Nephron (organoid): Measurements from ENCODE around the gene USP6NL.

Source experiments
- H3K27ac Mint-ChIP-seq, 3 experiments: 2 replicates each; pipeline ENCODE4 v1.8.0; 2020; ENCODE audit warnings: mixed read lengths in 3 of 3, mild to moderate bottlenecking in 2 of 3, moderate library complexity in 1 of 3
- H3K27me3 Mint-ChIP-seq: 2 replicates; pipeline ENCODE4 v1.8.0; 2021; ENCODE audit warnings: low read depth, mild to moderate bottlenecking, moderate library complexity, mixed read lengths
- H3K36me3 Mint-ChIP-seq: 2 replicates; pipeline ENCODE4 v1.8.0; 2020; ENCODE audit warnings: low read depth, mixed read lengths
- H3K4me1 Mint-ChIP-seq: 2 replicates; pipeline ENCODE4 v1.8.0; 2020; ENCODE audit warnings: mixed read lengths
- H3K4me3 Mint-ChIP-seq, 3 experiments: 2 replicates each; pipeline ENCODE4 v1.8.0; 2020; ENCODE audit warnings: mild to moderate bottlenecking in 3 of 3, mixed read lengths in 3 of 3, moderate library complexity in 2 of 3
- H3K9me3 Mint-ChIP-seq: 2 replicates; pipeline ENCODE4 v1.8.0; 2020; ENCODE audit warnings: mixed read lengths
- TF ChIP-seq, protein P1 (sequence below), 3 experiments: fragments of 200-600 bp; sonication (generic); IDR thresholded peaks; one replicate each; pipeline ENCODE4 v1.5.0; 2021; ENCODE audit warnings: antibody characterized with exemption in 3 of 3; ENCODE audit not compliant: unreplicated experiment in 3 of 3

Gene USP6NL

DNA sequence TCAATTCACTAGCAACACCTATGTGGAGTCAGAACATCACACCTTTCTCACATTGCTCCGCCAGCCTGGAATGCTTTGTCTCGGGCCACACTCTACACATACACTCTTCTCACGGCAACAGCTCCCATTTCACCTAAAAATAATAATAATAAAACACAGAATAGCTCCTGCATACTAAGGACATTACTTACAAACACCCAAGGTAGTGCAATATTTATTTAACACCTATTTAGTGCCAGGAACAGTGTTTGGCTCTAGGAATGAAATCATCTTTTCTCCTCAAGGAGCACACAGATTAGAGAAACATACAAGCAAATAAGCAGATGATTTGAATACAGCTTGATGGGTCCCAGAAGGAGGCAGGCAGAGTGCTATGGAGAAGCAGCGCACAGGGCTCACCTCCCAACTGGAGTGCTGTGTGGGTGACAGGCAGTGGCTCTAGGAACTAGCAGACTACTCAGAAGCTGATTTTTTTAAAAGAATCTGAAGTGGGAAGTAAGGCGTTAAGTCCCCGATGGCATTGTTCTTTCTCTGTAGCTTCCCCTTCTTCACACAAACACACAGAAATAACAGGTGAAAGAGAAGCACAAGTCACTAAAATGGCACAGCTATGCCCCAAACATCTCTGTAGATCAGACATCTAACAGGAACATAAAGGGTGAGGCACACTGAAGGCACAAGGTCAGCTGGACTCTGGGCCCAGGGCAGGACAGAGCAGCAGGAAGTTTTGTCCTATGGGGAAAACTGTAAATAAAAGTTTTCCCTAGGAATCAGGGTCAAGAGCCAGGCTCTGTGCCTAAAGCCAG, 16.7 kb downstream of the USP6NL start:
- TF ChIP-seq, protein P1, sequence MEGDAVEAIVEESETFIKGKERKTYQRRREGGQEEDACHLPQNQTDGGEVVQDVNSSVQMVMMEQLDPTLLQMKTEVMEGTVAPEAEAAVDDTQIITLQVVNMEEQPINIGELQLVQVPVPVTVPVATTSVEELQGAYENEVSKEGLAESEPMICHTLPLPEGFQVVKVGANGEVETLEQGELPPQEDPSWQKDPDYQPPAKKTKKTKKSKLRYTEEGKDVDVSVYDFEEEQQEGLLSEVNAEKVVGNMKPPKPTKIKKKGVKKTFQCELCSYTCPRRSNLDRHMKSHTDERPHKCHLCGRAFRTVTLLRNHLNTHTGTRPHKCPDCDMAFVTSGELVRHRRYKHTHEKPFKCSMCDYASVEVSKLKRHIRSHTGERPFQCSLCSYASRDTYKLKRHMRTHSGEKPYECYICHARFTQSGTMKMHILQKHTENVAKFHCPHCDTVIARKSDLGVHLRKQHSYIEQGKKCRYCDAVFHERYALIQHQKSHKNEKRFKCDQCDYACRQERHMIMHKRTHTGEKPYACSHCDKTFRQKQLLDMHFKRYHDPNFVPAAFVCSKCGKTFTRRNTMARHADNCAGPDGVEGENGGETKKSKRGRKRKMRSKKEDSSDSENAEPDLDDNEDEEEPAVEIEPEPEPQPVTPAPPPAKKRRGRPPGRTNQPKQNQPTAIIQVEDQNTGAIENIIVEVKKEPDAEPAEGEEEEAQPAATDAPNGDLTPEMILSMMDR (IDR thresholded peaks at IDR 0.05; ENCODE audit: unreplicated experiment in 3 of 3): no peak
- no peak overlapping the region for H3K4me3 Mint-ChIP-seq
- H3K27me3 Mint-ChIP-seq: no peaks in the 10 kb centered on the region
- no peaks in the 10 kb centered on the region for H3K9me3 Mint-ChIP-seq
- H3K36me3 Mint-ChIP-seq: peaks cover 10% of the 10 kb centered on the region
- H3K4me1 Mint-ChIP-seq: no peaks in the 10 kb centered on the region
- H3K27ac Mint-ChIP-seq: no peak overlapping the region

DNA sequence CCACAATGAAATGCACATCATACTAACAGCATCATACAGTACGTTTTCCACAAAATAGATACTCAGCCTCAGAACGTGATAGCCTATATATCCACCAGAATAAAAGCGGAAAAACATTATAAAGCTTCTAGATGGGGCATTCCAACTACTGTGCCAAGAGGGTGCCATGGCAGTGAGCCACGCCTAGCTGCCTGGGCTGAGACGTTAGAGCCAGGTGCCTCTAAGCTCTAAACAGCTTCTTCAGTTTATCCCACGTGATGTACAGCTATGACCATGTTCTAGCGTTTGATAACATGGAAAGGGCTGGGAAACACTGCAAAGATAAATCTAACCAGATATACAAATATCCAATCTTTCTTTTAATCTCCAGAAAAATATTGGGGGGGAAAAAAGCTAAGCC, 17.8 kb downstream of the USP6NL start:
- no peaks in the 10 kb centered on the region for H3K27me3 Mint-ChIP-seq
- peaks cover 10% of the 10 kb centered on the region for H3K36me3 Mint-ChIP-seq
- no peak overlapping the region for H3K4me3 Mint-ChIP-seq
- no peaks in the 10 kb centered on the region for H3K9me3 Mint-ChIP-seq
- TF ChIP-seq, protein P1 (IDR thresholded peaks at IDR 0.05; ENCODE audit: unreplicated experiment in 3 of 3): no peak
- H3K4me1 Mint-ChIP-seq: no peaks in the 10 kb centered on the region
- H3K27ac Mint-ChIP-seq: no peak overlapping the region

DNA sequence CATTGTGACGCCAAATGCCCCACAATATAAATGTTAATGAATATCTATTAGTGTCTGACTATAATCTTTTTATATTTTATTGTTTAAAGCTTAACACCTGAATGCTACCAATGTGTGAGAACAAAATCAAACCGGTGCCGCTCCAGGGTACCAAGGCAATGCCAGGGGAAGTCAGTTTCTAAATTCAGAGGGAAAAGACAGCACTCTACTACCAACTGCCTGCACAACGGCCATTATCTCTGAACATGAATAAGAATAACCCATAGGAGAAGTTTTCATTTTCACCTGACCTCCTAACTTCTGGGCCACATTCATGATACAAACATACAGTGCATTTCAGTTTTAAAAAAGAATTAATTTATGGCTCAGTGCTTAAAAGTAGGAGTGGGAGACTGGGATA, 21.7 kb downstream of the USP6NL start:
- Mint-ChIP-seq H3K27me3 (no peaks in the 10 kb centered on the region), H3K36me3 (peaks cover 18% of the 10 kb centered on the region), H3K4me1 (peaks cover 6% of the 10 kb centered on the region), H3K4me3 (no peak overlapping the region), H3K27ac (no peak overlapping the region), H3K9me3 (peaks cover 11% of the 10 kb centered on the region)
- TF ChIP-seq, protein P1 (IDR thresholded peaks at IDR 0.05; ENCODE audit: unreplicated experiment in 3 of 3): no peak

DNA sequence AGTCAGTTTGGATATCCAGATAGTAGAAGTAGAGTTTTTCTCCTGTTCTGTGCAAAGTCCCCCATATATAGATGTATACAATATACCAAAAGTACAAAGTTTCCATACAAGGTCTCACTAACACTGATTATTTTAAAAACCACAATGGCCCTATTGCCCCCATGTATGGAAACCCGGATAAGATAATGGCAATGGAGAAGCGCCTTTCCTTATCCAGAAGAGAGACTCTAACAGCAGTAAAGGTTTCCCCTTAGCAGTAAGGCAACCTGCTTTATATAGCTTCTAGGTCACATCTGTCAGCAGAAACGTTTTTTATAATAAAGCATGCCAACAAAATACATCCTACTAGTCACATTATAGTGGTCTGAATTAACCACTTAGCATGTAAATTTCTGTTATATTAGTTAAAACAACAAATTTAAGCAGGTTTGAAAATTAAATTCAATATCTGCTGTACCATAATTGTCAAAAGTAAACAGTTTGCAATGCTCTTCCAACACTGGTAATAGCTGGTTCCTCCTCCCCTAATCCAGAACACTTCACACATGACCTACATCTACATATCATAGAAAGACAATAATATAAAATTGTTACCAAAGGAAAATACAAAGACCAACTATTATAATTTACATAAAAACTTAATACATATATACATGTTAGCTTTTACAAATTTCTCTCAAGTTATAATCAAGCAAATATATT, 22.4 kb downstream of the USP6NL start:
- H3K27me3 Mint-ChIP-seq: no peaks in the 10 kb centered on the region
- peaks cover 6% of the 10 kb centered on the region for H3K4me1 Mint-ChIP-seq
- no peak overlapping the region for H3K4me3 Mint-ChIP-seq
- H3K27ac Mint-ChIP-seq: no peak overlapping the region
- peaks cover 25% of the 10 kb centered on the region for H3K36me3 Mint-ChIP-seq
- TF ChIP-seq, protein P1 (IDR thresholded peaks at IDR 0.05; ENCODE audit: unreplicated experiment in 3 of 3): no peak
- peaks cover 16% of the 10 kb centered on the region for H3K9me3 Mint-ChIP-seq

DNA sequence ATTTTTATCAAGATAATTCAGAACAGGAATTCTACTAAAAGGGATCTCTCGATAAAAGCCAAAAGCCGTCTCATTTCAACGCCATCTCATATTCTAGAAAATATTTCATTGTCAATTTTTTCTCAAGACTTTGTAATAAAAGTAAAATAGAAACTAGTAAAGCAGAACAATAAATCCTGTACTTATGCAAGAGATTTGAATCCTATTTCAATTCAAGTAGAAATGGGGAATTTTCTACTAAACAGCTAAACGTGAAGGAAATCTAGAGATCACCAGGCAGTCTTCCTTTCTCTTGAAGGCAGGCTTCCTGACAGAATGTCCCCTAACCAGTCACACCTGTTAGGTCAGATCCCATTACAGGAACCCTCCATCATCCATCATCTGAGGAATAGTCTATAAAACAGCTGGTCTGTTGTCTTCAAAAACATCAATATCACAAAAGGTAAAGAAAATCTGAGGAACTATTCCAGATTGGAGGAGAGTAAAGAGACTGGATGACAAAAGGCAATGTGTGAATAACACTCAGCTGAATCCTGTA, 23.7 kb downstream of the USP6NL start:
- Mint-ChIP-seq H3K9me3 (peaks cover 16% of the 10 kb centered on the region), H3K27ac (peak overlapping the region in 1 of 3 experiments; percentile 8), H3K27me3 (no peaks in the 10 kb centered on the region), H3K4me1 (peaks cover 6% of the 10 kb centered on the region), H3K4me3 (no peak overlapping the region), H3K36me3 (peaks cover 26% of the 10 kb centered on the region)
- TF ChIP-seq, protein P1 (IDR thresholded peaks at IDR 0.05; ENCODE audit: unreplicated experiment in 3 of 3): no peak
